GM20000 (cell line): Measurements from ENCODE around the gene NPAS2.

Experiments
- DNase-seq: peaks from one replicate; pipeline ENCODE4 v3.0.0; 2012; ENCODE audit warnings: low spot score
- TF ChIP-seq, protein P1 (sequence below): IDR thresholded peaks from 2 replicates; pipeline ENCODE4 v1.5.1; 2012; ENCODE audit warnings: mild to moderate bottlenecking, control low read depth; ENCODE audit errors: extremely low read depth, missing control alignments

Gene NPAS2

DNA sequence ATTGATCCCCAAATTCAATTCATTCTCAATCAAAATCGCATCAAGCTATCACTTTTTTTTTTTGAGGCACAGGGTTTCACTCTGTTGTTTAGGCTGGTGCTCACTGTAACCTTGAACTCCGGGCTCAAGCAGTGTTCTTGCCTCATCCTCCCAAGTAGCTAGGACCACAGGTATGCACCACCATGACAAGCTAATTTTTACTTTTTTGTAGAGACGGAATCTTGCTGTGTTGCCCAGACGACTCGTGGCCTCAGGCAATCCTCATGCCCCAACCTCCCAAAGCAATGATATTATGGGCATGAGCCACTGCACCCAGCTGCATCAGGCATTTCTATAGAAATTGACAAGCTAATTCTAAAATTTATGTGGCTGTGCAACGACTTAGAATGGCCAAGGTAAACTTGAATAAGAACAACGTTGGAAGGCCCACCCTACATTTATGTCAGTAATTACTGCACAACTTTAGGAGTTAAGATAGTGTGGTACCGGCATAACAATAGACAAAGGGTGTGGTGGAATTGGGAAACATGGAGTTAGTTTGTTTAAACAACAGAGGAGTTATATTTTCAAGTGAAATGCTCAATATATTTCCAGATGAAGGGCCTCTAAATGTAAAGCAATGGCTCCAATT, 78.2 kb downstream of the NPAS2 start:
- no peak for DNase-seq
- TF ChIP-seq, protein P1, sequence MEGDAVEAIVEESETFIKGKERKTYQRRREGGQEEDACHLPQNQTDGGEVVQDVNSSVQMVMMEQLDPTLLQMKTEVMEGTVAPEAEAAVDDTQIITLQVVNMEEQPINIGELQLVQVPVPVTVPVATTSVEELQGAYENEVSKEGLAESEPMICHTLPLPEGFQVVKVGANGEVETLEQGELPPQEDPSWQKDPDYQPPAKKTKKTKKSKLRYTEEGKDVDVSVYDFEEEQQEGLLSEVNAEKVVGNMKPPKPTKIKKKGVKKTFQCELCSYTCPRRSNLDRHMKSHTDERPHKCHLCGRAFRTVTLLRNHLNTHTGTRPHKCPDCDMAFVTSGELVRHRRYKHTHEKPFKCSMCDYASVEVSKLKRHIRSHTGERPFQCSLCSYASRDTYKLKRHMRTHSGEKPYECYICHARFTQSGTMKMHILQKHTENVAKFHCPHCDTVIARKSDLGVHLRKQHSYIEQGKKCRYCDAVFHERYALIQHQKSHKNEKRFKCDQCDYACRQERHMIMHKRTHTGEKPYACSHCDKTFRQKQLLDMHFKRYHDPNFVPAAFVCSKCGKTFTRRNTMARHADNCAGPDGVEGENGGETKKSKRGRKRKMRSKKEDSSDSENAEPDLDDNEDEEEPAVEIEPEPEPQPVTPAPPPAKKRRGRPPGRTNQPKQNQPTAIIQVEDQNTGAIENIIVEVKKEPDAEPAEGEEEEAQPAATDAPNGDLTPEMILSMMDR: no peak

DNA sequence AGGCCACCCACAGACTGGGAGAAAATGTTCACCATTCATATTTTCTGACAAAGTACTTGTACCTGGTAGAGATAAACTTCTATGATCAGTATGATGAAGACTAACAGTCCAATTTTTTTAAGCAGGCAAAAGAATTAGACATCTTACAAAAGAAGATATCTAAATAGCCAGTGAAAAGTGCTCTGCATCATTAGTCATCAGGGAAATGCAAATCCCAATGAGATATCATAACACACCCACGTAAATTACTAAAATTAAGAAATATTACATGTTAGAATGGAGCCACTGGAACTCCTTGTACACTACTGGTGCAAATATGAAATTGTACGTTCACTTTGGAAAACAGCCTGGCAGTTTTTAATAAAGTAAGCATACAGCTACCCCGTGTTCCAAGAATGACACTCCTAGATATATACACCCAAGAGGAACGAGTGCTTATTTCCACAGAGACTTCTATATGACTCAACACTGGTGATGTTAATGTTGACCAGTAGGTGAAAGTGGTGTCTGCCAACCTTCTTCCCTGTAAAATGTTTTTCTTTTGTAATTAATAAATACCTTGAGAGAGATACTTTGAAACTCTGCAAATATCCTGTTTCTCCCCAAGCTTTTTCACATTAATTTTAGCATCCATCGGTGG, 80.3 kb downstream of the NPAS2 start:
- TF ChIP-seq, protein P1: no peak
- DNase-seq: no peak

DNA sequence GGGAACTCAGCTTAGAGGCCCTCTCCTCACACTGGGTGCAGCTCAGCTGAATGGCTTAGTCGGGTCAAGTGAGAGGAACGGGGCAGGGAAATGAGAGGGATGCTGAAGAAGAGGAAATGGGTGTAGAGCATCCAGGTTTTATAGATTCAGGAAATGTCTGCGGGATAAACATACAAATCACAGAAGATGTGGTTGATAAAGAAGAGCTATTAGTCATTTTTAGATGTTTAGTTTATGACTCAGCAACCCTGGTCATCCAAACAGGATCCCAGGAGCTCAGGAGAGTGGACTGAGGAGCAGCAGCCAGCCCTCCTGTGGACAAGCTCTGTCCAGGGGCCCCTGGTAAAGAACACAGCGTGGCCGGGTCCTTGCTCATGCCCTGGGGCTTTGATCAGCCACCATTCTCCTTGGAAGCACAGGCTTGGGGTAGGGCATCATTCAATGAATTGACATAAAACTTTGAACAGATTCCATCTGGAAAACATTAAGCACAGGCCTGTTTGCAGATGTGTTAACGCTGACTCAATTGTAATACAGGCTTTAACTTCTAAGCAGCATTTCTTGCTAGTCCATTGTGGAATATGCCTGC, 83.0 kb downstream of the NPAS2 start:
- TF ChIP-seq, protein P1: no peak
- no peak for DNase-seq

DNA sequence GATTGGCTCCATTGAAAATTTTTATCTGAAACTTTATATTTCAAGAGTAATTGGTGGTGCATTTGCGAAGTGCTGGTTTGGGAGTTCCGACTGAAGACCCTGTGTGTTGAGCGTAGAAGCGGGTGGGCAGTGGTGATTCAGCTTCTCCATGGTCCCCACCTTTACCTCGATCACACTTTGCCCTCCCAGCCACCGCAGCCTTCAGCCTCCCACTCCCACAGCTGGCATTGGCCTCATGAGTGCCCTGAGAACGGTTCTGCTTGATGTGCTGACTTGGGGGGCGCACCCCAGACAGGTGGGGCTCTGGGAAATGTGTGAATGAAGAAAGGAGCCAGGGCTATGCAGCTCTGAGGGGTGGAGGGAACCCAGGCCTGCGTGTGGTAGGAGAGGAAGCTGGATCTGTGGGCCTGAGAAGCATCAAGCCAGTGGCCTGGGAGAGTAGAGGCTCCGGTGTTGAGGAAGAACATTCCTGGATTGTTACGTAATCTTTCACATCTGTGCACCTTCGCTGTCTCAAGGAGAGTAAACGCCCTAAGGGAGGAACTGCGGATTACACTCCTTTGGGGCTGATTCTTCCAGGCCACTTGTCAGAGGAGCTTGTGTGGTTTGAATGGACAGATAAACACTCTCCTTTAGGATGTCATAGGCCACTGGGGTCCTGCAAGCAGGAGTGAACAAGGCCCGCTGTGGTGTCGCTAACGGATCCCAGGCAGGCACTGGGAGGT, 83.8 kb downstream of the NPAS2 start:
- TF ChIP-seq, protein P1: no peak
- DNase-seq: no peak

DNA sequence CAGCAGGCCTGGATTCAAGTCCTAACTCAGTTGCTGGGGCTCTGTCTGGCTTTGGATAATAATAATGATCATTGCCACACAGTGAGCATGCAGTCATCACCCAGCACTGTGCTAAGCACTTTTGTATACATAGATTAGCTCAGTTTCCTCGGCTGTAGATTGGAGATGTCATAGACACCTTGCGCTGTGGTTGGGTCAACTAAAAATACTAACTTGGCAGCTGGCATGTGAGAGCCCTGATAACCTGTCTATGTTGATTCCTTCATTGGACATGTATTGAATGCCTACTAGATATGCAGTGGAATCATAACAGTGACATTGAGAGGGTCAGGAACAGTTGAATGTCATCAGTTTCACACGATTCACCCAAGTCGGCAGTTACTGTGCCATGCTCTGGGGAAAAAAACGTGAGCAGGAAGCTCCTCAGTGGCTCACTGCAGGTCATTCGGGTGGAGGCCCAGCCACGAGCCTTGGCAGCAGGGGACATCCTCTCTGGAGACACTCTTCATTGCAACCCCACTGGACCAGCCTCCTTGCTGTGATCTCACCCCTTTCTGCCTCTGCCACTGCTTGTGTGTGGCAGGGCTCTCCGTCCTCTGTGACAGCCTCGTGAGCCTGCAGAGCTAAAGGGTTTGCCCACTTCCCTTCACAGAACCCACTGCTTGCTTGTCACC, 85.3 kb downstream of the NPAS2 start:
- no peak for DNase-seq
- TF ChIP-seq, protein P1: no peak

DNA sequence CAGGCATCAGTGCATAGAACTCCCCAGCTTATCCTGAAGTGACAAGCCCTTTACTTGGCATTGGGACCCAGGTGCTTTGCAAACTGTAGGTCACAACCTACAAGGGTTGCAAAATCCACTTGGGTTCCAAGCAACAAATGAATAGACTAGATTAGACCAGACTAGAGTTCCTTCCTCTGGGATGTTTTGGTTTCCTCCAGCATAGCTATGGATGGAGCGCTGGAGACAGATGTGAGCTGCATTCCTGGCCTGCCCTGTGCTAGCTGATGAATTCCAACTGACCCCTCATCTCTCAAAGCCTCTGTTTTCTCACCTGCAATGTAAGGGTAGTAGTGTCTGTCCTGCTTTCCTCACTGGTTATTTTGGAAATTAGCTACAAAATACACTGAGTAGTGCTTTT, 86.2 kb downstream of the NPAS2 start:
- no peak for DNase-seq
- TF ChIP-seq, protein P1: no peak
